ENCODE results near the gene OR1J2.
"Not testable (repeated sequence)": the region's sequence is repeated elsewhere in the genome, so short reads cannot be mapped to it uniquely, and the experiment has no call there.

OR1J2 gene, protein sequence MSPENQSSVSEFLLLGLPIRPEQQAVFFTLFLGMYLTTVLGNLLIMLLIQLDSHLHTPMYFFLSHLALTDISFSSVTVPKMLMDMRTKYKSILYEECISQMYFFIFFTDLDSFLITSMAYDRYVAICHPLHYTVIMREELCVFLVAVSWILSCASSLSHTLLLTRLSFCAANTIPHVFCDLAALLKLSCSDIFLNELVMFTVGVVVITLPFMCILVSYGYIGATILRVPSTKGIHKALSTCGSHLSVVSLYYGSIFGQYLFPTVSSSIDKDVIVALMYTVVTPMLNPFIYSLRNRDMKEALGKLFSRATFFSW

DNA sequence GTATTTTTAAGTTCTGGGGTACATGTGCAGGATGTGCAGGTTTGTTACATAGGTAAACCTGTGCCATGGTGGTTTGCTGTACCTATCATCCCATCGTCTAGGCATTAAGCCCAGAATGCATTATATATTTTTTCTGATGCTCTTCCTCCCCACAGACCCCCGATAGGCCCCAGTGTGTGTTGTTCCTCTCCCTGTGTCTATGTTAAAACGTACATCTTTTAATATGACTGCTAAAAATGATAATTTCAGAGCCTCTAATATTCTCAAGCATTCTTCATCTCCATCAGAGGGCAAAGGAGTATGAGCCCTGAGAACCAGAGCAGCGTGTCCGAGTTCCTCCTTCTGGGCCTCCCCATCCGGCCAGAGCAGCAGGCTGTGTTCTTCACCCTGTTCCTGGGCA, at the start of gene OR1J2:
Gene OR1J2 (plus strand): TSS at position 301 of the 400 bp plus-strand sequence. CDS start 0 bp downstream, at position 301.
- DNase-seq (ENCODE audit: low read depth): no peak

DNA sequence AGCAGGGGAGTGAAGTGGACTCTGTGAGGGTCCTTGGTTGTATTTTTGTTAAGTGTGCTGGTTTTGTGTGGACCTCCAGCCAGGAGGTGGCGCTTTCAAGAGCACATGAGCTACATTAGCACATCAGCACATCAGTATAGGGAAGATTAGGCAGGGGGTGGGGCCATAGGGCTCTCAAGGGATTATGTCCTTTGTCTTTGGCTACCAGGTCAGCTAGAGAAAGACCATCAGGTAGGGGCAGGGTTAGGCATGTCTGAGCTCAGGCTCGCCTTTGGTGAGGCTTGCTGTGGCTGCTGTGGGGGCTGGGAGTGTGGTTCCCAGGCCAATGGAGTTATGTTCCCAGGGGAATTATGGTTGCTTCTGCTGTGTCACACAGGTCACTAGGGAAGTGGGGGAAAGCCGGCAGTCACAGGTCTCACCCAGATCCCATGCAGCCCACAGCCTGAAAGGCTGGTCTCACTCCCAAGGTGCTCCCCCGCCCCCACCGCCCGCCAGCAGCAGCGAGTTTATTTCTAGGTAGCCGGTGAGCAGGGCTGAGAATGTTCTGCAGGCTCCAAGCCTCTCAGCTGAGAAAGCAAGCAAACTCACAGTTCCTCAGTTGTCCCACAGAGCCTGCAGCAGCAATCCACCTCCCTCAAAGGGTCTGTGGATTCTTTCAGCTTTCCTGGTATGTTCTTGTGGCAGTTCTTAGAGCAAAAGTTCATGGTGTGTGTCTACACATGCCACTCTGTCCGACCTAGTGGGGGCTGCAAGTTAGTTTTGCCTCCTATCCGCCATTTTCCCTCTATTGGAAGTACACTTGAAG, 46.6 kb upstream of the OR1J2 start:
- no peak for DNase-seq (ENCODE audit: low read depth)

DNA sequence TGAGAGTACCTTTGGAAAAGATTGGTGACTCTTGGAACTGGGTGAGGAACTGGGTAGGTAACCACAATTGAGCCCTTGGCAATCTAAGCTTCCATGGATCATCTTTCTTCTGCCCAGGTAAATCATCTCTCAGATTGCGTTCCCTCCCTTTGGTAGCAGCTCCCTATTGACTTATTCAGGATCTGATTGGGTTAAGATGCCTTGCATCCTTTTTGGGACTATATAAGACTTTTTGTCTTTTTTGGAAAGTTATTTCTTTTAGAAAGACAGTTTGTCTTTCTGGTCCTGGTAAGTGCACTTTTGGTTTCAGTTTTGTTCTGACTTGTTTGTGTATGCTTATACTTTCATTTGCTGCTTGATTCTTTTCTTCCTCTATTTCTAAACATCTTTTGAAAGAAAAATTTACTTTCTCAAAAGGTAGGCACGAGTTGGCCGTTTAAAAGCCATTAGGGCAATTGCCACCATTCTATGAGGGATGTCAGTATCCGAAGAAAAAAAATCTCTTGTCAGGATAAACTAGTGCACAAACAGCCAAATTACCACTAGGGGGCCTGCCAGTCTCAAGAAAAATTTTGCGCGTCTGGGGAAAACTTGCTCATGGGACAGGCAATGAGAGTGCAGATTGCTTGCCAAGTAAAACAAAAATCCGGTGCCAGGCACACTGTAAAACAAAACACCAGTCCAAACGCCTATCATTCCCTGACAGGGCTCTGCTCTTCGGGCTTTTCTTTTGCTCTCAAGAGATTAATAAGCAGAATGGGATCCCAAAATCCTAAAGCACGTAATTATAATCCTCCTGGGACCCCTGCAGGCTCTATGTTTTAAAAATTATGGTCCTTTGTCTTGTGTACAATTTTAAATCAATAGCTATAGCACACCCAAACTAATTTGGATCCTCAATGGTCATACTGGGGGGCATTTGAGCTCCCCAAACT, 45.7 kb upstream of the OR1J2 start:
- peak; percentile 71 for DNase-seq (ENCODE audit: low read depth)

DNA sequence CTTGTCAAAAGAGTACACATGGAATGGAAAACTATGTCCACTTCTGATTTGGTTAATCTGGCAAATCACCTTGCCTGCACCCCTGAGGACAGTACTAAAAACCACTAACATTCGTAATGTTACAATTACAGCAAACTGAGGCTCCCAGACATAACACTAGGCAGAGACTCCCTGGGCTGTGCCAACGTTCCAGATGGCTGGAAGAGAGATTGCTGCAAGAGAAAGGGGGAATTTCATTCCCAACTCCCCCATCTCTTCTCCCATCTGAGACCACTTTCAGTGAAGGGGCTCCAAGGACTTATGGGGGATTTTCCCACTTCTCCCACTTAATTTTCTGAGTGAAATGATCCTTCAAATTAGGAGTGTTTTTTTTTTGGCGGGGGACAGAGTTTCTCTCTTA, 44.1 kb upstream of the OR1J2 start:
- DNase-seq (ENCODE audit: low read depth): no peak

DNA sequence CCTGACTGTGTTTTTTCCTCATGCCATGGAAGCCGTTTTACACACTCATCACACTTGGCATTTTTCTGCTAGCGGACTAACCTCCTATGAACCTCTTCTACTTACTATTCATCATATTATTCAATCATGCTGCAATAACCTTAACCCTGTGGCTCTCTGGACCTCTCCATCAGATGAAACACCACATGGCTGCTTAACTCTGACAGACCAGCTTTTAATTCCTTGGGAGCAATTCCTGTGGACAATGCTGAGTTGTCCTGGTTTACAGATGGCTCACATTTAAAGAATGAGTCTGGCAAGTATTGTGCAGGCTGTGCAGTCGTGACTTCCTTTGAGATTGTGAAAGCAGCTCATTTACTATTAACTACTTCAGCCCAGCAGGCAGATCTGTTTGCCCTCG, 41.9 kb upstream of the OR1J2 start:
- peak; percentile 86 for DNase-seq (ENCODE audit: low read depth)

DNA sequence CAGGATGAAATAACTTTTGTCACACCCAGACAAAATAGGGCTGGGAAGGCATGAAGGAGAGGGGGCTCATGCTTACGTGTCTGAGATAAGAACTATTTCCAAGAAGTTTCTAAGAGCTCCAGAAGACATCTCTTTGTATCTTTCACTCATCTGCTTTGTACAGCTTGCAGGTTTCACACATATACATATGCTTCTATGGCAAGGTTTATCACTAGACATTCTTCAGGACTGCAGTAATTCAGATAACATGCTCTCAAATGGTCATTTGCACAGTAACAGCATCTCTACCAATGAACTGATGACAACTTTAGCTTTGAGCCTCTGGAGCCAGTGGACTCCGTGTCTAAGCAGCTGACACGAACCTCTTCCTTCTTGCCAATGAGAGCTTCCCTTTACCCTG, 36.0 kb upstream of the OR1J2 start:
- no peak for DNase-seq (ENCODE audit: low read depth)

DNA sequence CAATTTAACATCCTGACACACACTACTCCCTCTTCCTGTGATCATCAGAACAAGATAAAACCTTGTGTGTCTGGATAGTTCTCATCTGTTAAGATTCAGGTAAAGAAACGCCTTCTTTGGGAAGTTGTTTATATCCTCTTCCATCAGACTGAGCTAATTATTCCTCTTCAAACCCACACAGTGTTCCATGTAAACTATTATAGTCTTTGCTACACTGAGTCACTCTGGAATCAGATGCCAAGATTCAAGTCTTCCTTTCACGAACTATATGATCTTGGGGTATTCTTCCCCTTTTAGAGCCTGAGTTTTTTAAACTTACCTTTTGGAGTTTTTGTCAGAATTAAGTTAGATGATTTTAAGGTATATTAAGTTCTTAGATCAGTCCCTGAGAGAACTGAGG, 34.9 kb upstream of the OR1J2 start:
- DNase-seq (ENCODE audit: low read depth): no peak

DNA sequence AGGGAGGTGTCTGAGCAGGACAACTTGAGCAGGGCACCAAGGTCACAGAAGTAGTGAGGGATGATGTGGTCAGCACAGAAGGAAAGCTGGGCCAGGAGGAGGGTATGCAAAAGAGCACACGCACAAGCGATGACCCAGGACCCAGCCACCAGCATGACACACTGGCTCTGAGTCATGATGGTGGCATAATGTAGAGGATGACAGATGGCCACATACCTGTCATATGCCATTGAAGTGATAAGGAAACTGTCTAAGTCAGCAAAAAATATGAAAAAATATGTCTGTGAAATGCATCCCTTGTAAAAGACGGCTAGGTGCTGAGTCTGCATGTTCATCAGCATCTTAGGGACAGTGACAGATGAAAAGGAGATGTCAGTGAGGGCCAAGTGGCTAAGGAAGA, 33.3 kb upstream of the OR1J2 start:
- no peak for DNase-seq (ENCODE audit: low read depth)

DNA sequence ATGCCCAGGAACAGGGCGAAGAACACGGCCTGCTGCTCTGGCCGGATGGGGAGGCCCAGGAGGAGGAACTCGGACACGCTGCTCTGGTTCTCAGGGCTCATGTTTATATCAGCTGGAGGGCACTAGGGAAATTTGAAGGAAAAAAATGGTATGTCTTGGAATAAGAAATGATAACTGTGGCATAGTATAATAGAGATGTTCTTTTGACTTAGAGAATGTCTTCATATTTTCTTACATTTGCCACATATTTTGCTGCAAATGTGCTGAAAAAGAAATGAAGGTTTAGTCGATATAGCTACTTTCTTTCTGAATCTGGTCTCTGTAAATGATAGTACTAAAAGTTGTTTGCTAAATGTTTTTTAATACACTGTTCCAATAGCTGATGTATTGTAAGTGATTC, 32.8 kb upstream of the OR1J2 start, which contains the start of gene OR1J1:
Gene OR1J1 (minus strand): TSS at position 101 of the 400 bp plus-strand sequence. CDS start 0 bp downstream, at position 101.
- no peak for DNase-seq (ENCODE audit: low read depth)

DNA sequence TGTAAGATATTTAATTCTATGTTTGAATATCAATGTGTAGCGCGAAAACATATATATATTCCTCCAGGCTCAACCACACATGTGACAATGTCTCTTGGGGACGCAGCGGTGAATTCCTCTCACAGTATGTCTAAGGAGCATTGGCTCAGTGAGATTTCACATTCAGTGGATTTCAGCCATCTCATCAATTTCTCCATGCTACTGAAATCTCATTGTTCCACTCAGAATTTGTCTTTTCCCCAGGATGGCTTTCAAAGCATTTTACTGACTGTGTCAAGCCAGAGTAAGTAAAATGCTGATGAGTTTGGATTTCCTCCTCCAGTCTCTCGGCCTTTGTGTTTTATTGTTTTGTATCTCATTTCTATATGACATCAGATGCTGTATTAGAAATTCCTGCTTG, 31.5 kb upstream of the OR1J2 start:
- no peak for DNase-seq (ENCODE audit: low read depth)

DNA sequence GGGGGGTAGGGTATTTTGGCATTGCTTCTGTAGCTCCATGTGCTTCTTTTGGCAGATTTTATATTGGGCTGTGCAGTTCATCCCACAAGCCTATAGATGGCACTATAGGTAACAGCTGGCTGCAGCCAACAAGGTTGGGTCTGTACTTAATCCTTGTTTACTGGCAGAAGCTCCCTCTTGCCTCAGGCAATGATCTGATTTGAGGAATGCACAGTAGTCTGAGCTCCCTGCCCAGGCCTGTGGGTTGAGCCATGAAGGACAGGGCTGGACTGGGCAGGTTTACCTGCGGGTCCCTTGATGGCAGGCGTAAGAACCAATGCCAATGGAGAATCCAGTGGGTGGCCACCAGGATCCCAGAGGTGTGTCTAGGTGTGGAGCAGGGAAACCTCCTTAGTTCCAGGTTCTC, 11.7 kb upstream of the OR1J2 start:
- DNase-seq (ENCODE audit: low read depth): peak; percentile 8

DNA sequence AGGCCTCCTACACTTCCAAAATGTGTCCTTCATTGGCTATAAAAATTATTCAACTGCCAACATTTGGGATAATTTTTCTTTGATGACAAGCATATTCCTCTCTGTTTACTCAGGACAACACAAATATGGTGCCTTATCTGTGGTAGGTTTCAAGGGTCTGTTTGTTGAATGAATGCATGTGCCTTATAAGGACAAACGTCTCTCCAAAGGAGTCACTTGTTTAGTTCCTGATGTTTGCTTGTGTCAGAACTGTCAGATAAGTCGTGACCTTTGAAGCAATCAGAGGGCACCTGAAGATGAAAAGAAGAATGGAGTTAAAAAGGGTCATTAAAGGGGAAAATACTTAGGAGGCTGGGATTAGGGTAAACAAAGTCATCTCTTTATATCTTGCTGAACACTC, 3.6 kb upstream of the OR1J2 start:
- DNase-seq (ENCODE audit: low read depth): no peak

DNA sequence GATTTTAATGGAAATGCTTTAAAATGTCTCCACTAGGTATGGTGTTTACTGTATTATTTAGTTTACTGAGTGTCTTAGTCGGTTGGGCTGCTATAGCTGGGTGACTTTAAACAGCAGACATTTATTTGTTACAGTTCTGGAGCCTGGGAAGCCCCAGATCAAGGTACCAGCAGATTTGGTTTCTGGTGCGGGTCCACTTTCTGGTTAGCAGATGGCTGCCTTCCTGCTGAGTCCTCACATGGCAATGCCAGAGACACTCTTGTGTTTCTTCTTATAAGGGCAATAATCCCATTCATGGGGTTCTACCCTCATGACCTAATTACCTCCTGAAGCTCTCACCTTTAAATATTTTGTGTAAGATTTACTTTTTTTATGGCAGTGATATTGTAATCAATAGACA, 7.6 kb downstream of the OR1J2 start:
- DNase-seq (ENCODE audit: low read depth): no peak

DNA sequence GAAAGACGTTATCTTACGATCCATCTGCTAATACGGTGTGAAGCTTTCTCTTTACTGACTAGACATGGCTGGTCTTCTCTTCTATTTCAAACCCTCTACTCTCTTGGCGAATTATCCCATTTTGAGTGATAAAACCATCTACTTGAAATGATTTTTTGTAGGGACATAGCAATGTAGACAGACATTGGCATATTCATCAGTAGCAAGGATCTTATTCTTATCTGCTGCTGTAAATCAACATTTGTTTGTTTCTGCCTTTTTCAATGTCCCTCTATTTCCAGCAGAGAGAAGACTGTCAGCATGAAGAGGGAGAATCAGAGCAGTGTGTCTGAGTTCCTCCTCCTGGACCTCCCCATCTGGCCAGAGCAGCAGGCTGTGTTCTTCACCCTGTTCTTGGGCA, 8.2 kb downstream of the OR1J2 start, which contains the start of gene OR1J4:
Gene OR1J4 (plus strand): TSS at position 301 of the 400 bp plus-strand sequence. CDS start 0 bp downstream, at position 301.
- no peak for DNase-seq (ENCODE audit: low read depth)

DNA sequence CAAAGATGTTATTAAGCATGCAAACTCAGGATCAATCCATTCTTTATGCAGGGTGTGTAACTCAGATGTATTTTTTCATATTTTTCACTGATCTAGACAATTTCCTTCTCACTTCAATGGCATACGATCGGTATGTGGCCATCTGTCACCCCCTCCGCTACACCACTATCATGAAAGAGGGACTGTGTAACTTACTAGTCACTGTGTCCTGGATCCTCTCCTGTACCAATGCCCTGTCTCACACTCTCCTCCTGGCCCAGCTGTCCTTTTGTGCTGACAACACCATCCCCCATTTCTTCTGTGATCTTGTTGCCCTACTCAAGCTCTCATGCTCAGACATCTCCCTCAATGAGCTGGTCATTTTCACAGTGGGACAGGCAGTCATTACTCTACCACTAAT, 8.8 kb downstream of the OR1J2 start:
- no peak for DNase-seq (ENCODE audit: low read depth)

DNA sequence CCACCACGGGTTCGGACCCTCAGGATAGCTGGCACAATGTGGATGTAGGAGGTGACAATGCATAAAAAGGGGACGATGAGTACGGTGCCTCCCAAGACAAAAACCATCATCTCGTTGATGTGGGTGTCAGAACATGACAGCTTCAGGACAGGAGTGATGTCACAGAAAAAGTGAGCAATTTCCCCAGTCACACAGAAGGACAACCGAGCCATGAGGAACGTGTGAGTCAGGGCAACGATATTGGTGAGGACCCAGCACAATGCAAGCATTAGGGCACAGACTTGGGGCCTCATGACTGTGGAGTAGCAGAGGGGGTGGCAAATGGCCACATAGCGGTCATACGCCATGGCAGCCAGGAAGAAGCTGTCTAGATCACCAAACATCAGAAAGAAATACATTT, 16.0 kb downstream of the OR1J2 start:
- no peak for DNase-seq (ENCODE audit: low read depth)

DNA sequence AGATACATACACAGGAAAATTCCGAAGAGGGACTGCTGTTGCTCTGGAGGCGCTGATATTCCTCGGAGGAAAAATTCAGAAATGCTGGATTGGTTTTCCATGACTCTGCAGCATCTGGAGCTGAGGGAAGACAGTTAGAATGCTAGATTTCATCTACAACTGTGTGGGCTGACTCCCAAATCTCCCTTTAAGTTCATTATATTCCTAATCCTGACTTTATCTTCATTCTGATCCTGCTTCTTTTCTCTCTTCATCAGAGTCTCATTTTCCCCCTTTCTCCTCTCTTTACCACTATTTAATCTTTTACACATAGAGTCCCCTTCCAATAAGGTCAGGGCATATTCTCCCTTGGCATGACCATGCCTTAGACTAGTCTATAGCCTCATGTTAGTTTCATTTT, 16.6 kb downstream of the OR1J2 start, which contains the start of gene OR1N1:
Gene OR1N1 (minus strand): TSS at position 101 of the 400 bp plus-strand sequence. CDS start 0 bp downstream, at position 101.
- no peak for DNase-seq (ENCODE audit: low read depth)

DNA sequence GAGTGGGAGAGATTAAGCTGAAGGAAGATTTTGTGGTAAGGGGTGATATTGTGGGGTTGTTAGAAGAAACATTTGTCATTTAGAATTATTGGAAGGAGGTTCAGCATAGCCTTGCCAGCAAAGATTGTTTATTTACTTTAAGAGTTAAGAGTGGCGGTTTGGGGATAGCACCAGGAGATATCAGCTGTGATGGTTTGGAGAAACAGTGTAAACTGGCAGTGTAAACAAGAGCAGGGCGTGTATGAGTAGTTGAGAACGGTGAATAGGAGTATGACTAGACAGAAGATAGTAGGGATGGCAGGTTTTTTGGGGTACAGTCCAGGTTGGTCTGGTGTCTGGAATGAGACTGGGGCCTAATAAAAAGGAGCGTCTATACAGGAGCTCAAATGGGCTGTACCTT, 20.6 kb downstream of the OR1J2 start:
- not testable (repeated sequence) for DNase-seq (ENCODE audit: low read depth)

DNA sequence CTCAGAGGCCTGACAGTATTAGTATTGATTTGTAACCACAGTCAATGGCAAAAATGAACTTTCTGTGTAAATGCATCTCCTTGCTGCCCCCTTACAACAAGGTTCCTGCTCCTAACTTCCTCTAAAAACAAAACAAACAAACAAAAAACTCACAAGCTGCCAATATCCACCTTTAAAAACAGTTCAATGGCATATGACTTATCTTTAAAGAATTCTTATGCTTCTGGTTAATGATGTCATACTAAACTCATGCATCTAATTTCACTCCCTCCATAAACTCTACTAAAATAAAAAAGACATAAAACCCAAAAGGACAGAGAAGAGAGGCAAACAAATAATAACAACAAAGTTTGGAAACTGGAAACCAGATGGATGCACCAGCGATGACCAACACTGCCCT, 25.5 kb downstream of the OR1J2 start:
- no peak for DNase-seq (ENCODE audit: low read depth)

DNA sequence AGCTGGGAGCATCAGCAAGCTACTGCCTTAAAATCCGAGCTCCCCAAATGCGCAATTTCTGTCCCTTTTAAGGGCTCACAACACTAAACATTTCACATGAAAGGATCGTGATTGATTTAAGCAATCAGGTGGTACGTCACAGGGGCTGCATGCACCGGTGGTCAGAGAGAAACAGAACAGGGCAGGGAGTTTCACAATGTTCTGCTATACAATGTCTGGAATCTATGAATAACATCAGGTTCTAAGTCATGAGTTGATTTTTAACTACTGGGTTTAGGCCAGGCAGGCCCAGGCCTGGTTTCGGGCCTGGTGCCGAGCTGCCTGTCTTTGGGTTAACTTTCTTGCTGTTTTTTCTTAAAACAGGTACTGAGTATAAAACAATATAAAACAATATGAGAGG, 26.5 kb downstream of the OR1J2 start:
- DNase-seq (ENCODE audit: low read depth): not testable (repeated sequence)

DNA sequence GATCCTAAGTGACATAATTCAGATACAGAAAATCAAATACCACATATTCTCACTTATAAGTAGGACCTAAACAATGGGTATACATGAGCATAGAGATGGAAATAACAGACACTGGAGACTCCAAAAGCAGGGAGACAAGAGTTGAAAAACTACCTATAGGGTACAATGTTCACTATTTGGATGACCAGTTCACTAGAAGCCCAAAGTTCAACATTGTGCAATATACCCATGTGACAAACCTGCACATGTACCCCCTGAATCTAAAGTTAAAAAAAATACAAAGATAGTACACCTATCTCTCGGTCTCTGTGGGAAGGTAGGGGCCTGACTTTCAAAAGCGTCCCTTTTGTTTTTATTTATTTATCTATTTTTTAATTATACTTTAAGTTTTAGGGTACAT, 28.2 kb downstream of the OR1J2 start:
- no peak for DNase-seq (ENCODE audit: low read depth)

DNA sequence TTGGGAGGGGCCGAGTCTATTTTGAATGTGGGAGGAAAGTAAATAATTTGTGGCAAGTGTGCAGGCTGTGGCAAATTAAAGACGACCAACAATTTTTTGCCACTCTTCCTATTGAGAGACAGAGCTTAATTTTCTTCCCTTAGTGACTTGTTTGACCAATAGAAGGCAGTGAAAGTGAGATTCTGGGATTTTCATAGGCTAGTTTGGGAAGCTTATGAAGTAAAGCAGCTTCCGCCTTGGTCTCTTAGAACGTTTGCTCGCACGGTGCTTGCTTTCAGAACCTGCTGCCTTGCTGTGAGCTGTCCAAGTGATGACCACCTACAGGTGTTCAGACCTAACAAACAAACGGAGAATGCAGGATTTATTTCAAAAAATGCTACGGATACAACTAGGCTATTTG, 35.6 kb downstream of the OR1J2 start:
- DNase-seq (ENCODE audit: low read depth): no peak
